NK-92 (cell line): ENCODE measurements around the gene AMPD2.
"Not testable (repeated sequence)": the region's sequence is repeated elsewhere in the genome, so short reads cannot be mapped to it uniquely, and the experiment has no call there.

ENCODE experiments used
- DNase-seq: peaks from one replicate; lab custom pipeline; 2025; ENCODE audit not compliant: unreplicated experiment; lab: John Stamatoyannopoulos, UW

AMPD2 gene

DNA sequence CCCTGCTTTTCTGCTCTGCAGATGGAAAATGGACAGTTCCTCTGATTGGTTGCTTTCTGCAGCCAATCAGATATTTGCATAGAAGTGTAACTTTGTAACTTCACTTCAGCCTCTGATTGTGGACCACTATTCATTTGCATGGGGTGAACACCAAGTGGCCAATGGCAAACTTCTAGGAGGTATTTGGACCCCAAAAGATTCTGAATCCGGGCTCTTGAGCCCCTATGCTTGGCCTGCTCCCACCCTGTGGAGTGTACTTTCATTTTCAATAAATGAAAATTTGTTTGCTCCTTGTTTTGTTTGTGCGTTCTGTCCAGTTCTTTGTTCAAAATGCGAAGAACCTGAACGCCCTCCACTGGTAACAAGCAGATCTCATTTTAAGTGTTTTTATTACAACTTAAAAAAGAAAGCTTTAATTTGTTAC, 29.9 kb downstream of the AMPD2 start:
- no peak for DNase-seq

GRCh38 chr1:109650609-109651008, 31.0 kb downstream of the AMPD2 start:
- DNase-seq = no peak

GRCh38 chr1:109652402-109652801, 32.8 kb downstream of the AMPD2 start:
- no peak for DNase-seq

DNA sequence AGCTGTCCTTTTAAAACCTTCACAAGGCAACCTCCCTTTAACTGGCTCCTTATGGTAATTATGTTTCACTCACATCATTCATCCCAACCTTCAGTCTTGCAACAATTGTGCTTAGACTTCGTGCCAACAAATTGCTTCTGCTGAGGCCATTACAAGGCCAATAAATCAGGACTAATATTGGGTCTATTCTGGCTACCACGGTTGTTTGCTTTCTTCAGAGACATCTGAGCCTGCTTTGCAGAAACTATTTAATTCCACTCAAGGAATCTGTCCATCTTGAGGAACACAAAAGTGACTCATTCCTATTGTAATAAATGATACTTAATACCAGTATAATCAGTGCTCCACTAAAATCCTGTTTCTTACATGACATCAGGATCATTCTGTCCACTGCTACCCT, 33.7 kb downstream of the AMPD2 start:
- DNase-seq = no peak

- no peak for DNase-seq
Measured at GRCh38 chr1:109654519-109654918, 34.9 kb downstream of the AMPD2 start.

- DNase-seq = no peak
Measured at GRCh38 chr1:109655615-109656519, 36.2 kb downstream of the AMPD2 start, which contains the start of gene GSTM4. Gene GSTM4, plus strand, starts transcription at chr1:109656099. Its CDS starts 291 bp downstream, at chr1:109656390.

DNA sequence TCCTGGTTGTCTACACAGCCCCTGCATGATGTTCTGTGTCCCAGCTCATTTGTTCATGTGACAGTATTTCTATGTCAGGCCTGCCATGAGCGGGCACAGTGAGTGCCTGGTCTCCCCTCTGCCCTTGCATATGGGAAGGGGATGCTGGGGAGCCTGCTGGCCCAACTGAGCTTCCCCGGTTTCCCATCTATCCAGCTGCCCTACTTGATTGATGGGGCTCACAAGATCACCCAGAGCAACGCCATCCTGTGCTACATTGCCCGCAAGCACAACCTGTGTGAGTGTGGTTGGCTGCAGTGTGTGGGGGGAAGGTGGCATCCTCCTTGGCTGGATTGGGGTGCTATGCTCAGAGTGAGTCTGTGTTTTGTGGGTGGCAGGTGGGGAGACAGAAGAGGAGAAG, 37.8 kb downstream of the AMPD2 start:
- no peak for DNase-seq

- DNase-seq = no peak
Measured at GRCh38 chr1:109657970-109658369, 38.3 kb downstream of the AMPD2 start.

DNA sequence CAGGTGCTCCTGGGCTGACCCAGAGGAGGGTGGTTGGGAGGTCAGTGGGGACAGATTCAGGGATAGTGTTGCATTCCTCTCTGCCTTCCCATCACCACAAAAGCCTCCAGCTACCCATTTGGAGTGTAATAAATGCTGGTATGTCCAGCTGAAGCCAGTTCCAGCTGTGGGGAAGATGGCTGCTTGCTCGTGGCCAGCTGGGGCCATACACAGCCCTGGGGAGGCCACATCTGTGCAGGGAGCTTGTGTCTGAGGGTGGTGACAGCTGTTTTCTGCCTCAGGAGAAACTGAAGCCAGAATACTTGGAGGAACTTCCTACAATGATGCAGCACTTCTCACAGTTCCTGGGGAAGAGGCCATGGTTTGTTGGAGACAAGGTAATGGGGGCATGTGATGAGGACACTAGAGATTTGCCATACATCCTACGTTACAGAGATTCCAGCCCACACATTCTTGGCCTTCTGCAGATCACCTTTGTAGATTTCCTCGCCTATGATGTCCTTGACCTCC, 39.0 kb downstream of the AMPD2 start:
- no peak for DNase-seq

DNA sequence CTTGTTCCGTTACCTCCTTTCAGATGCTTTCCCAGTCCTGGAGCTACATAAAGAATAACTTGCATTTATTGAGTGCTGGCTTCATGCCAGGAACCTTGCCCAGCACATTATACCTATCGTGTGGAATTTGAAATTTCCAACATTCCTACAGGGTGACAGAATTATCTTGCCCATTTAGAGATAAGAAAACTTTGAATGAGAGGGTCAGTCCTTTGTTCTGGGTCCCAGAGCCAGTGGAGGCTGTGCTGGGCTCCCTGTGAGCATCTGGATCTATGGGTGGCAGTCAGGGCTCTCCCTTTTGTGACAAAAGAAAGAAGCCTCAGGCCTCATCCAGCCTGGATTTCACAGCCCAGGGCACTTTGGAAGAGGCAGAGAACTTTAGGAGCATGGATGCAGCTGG, 39.5 kb downstream of the AMPD2 start:
- no peak for DNase-seq

DNA sequence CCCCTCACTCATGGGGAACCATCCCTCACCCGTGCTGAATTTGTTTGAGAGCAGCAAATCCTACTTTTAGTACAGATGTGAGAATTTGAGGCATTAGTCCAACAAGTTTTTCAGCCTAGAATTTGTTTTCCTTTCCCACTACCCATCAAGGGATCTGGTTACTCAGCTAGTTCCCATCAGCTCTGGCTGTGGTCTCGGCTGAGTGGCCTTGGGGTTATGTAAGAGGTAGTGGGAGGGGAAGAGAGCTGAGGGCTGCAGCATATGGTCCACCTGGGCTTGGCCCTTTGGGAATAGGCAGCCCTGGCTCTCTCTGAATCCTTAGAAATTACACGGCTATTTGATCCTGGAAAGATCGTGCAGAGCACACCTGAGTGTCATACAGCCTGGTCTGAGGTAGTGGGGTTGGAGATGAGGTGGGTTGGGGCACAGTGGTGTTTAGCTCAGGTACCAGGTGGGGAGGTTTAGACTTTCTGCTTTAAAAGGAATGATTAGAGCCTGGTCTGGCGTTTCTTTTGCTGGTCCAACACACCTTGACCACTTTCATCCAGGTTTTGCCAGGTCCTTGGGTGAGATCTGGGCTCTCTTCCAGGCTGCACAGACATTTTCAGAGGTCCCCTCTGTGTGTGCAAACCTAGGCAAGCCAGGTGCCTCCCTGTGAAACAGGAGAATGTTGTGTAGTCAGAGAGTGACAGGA, 40.5 kb downstream of the AMPD2 start:
- no peak for DNase-seq

DNA sequence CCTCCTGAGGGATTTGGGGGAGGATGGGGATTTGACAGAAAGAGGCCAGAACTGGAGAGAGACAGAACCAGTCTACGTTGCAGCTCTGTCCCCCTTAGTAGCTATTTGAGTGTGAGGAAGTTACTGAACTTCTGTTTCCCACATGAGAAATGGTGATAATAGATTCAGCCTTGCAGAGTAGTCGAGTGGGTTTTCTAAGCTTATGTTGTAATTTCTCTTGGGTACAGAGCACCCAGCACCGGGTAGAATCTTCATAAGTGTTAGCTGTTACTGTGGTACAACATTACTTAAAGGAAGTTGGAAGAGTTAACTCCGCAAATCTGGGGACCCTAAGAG, 41.0 kb downstream of the AMPD2 start:
- not testable (repeated sequence) for DNase-seq

DNA sequence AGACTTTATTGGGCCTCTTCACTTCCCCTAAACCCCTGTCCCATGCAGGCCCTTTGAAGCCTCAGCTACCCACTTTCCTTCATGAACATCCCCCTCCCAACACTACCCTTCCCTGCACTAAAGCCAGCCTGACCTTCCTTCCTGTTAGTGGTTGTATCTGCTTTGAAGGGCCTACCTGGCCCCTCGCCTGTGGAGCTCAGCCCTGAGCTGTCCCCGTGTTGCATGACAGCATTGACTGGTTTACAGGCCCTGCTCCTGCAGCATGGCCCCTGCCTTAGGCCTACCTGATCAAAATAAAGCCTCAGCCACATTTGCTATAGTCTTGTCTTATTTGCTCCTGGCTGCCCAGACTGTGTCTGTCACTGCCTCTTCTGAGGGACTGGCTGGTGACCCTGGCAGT, 41.8 kb downstream of the AMPD2 start:
- DNase-seq = no peak

DNA sequence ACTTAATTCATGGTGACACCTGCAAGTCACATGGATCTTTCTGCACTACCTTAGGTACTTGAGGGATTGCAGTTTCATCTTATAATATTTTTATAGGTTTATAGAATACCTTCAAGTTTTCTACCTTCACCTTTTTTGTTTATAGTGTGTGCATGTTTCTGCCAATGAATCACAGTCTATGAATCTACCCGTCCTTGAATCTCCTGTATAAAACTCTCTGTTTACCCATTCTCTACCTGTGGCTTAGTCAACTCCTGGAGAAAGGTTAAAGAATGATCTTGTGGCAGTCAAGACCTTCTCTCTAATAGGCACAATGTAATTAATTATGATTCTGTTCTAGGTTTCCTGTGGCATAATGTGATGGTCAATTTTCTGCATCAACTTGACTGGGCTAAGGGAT, 45.0 kb downstream of the AMPD2 start:
- DNase-seq = no peak

DNA sequence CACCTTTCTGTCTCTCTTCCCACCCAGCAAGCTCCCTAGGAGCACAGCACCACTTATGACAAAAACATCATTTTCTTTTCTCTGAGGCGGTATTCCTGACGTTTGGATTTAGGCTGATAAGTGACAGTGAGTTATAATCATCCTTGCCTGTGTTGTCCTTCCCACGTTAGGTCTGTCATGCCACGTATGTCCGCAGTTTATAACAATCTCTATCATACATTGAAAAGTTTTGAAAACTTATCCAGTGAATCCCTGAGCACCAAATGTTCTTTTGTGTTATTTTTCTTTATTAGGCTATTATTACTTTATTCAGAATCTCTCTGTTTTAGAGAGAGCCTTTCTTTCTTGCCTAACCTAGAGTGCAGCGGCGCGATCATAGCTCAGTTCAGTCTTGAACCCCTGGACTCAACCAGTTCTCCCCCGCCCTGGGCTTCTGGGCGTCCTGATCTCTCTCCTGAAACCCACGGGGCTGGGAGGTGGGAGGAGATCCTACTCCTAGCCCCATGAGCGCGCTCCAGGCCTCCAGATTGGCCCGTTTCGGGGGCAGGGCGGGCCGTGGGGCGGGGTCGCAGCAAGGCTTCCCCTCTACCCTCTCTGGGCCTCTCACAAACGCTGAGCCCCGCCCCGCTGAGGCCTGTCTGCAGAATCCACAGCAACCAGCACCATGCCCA, 48.0 kb downstream of the AMPD2 start, which contains the start of gene GSTM2:
Gene GSTM2 (plus strand): TSS at position 606 of the 671 bp plus-strand sequence. CDS start 59 bp downstream, at position 665.
- no peak for DNase-seq

GRCh38 chr1:109668123-109668775, 48.6 kb downstream of the AMPD2 start:
- DNase-seq = no peak

DNA sequence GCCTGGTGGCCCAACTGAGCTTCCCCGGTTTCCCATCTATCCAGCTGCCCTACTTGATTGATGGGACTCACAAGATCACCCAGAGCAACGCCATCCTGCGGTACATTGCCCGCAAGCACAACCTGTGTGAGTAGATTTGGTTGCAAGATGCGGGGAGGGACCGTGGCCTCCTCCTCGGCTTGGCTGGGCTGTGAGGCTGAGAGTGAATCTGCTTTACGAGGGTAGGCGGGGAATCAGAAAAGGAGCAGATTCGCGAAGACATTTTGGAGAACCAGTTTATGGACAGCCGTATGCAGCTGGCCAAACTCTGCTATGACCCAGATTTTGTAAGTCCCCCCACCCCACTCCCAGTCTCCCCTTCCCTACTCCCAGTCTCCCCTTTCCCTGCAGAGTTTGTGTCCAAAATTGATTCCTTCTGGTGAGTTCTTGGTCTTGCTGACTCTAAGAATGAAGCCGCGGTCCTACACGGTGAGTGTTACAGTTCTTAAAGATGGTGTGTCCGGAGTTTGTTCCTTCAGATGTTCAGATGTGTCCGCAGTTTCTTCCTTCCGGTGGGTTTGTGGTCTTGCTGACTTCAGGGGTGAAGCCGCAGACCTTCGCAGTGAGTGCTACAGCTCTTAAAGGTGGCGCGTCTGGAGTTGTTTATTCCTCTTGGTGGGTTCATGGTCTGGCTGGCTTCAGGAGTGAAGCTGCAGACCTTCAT, 49.8 kb downstream of the AMPD2 start:
- DNase-seq = no peak

GRCh38 chr1:109669949-109670302, 50.3 kb downstream of the AMPD2 start:
- DNase-seq = not testable (repeated sequence)

- no peak for DNase-seq
Measured at GRCh38 chr1:109671067-109671466, 51.4 kb downstream of the AMPD2 start.

DNA sequence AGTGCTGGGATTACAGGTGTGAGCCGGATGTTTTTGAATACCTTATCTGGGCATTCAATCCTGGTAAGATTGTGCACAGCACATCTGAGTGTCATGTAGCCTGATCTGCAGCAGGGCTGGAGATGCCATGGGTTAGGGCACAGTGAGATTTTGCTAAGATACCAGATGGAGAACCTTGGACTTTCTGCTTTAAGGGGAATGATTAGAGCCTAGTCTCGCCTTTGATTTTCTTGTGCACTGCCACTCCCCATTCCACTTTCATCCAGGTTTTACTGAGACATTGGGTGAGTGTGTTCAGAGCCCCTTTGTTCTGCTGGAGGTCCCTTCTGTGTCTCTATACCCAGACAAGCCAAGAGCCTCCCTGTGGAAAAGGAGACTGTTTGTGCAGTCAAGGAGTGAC, 54.2 kb downstream of the AMPD2 start:
- not testable (repeated sequence) for DNase-seq
